ENCODE measurements around the gene ZNF598. TPM values are rescaled to one million over a fixed set of nuclear protein-coding genes. Genes with fewer than 3 reads are reported as not detected.
A peak's percentile ranks its signal among the peaks of the same experiment; 100 is the strongest.
"Not testable (repeated sequence)": the region's sequence is repeated elsewhere in the genome, so short reads cannot be mapped to it uniquely, and the experiment has no call there.

The ZNF598 gene
- polyA plus RNA-seq, 4 donors = 26.7 to 51.9 (median 29.7) TPM

DNA sequence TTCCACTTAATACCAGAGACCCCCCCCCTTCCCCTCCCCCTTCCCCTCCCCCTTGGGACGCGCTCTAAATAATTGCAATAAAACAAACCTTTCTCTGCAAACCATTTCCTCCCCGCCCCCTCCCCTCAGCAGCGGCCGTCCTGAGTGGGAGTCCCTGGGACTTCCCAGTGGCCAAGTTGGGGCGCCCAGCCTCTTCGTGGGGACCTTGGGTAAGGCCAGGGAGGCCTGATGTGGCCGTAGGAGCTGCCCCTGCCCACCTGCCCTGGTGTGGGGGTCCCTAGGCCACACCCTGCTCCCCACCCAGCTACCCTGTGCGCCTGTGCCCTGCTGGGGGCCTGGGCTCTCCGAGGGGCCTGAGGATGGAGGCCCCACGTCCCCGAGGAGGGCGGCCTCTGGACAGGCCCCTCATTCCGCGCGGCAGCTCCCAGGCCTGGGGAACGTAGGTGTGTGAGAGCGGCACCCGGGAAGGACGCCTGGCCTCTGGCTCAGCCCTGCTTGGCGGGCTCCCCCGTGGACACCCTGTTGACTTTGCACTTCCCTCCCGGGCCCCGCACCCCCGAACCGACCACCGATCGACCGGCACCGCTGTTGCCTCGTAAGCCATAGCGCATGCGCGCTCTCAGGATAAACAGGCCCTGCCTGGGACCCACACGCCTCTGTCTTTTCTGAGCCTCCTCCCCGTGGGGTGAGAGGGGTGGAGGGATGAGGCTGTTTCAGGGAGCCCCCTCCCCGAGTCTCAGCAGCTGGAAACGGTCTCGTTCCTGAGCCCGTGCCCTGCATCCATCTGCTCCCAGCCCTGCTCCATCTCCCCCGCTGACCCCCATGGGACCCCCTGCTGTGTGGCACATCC, 29.0 kb upstream of the ZNF598 start:
- no peaks in the 10 kb centered on the region for H3K27me3 ChIP-seq (ENCODE audit: control insufficient read depth in 3 of 3, insufficient read depth in 3 of 3, low read length in 3 of 3)
- no peak overlapping the region for H3K4me3 ChIP-seq (ENCODE audit: low read depth in 1 of 3, low read length in 3 of 3)
- H3K36me3 ChIP-seq (ENCODE audit: control insufficient read depth in 3 of 3, insufficient read depth in 2 of 3, low read depth in 1 of 3, low read length in 3 of 3) = peaks cover 0 to 80% (median 0%) of the 10 kb centered on the region in 3 donors
- FAIRE-seq (no peak), DNase-seq (no peak)
- peaks cover 0 to 75% (median 0%) of the 10 kb centered on the region in 3 donors for H3K4me1 ChIP-seq (ENCODE audit: control insufficient read depth in 3 of 3, insufficient read depth in 2 of 3, low read depth in 1 of 3, low read length in 2 of 3)
- WGBS, 3 donors = 65 to 77% (median 75%) methylated on average over 38 to 41 of the region's 41 CpGs
- no peaks in the 10 kb centered on the region for H3K9me3 ChIP-seq (ENCODE audit: control insufficient read depth in 2 of 2, insufficient read depth in 1 of 2, low read depth in 1 of 2, low read length in 1 of 2)
- H3K27ac ChIP-seq (ENCODE audit: low read depth in 1 of 3, low read length in 2 of 3) = peak overlapping the region; percentile 50 to 91 (median 87)

DNA sequence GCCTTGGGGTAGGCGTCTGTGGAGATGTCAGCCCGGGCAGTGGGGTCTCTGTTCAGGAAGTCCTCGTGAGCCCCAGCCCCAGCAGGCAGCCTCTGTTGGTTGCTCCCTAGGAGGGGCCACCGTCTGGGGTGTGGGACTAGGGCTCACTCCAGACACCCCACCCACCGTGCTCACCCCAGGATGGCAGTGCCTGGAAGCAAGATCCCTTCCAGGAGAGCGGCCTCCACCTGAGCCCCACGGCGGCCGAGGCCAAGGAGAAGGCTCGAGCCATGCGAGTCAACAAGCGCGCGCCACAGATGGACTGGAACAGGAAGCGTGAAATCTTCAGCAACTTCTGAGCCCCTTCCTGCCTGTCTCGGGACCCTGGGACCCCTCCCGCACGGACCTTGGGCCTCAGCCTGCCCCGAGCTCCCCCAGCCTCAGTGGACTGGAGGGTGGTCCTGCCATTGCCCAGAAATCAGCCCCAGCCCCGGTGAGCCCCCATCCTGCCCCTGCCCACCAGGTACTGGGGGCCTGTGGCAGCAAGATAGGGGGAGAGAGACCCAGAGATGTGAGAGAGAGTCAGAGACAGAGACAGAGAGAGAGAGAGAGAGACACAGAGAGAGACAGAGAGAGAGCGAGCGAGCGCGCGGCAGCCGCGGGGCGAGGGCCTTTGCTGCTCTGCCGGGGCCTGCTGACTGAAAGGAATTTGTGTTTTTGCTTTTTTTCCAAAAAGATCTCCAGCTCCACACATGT, 28.2 kb upstream of the ZNF598 start:
- FAIRE-seq (no peak), DNase-seq (no peak)
- Histone ChIP-seq H3K9me3 (ENCODE audit: control insufficient read depth in 2 of 2, insufficient read depth in 1 of 2, low read depth in 1 of 2, low read length in 1 of 2) (no peaks in the 10 kb centered on the region), H3K27me3 (ENCODE audit: control insufficient read depth in 3 of 3, insufficient read depth in 3 of 3, low read length in 3 of 3) (no peaks in the 10 kb centered on the region), H3K4me3 (ENCODE audit: low read depth in 1 of 3, low read length in 3 of 3) (no peak overlapping the region), H3K36me3 (ENCODE audit: control insufficient read depth in 3 of 3, insufficient read depth in 2 of 3, low read depth in 1 of 3, low read length in 3 of 3) (peaks cover 0 to 78% (median 0%) of the 10 kb centered on the region in 3 donors), H3K27ac (ENCODE audit: low read depth in 1 of 3, low read length in 2 of 3) (peak overlapping the region in 2 of 3 donors; percentile 81 to 87), H3K4me1 (ENCODE audit: control insufficient read depth in 3 of 3, insufficient read depth in 2 of 3, low read depth in 1 of 3, low read length in 2 of 3) (peaks cover 0 to 81% (median 0%) of the 10 kb centered on the region in 3 donors)
- whole genome bisulfite sequencing, 3 donors = 72 to 91% (median 82%) methylated on average over 29 of the region's 29 CpGs

DNA sequence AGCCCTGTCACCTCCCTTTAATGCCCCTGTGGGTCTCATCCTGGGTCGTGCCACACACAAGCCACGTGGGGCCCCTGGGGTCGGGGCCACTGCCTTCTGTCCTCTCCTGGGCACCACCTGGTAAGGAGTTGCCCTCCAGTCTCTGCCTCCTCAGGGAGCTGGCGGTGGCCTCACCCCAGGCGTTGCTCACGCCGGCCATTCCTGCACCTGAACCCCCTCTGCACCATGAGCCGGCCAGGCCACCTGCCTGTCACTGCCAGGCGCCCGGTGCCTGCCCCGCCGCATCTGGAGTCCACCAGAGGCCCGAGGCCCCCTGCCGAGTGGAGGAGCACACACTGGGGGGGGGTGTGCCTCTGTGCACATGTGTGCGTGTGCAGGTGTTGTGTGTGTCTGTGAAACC, 27.5 kb upstream of the ZNF598 start:
- H3K27ac ChIP-seq (ENCODE audit: low read depth in 1 of 3, low read length in 2 of 3) = peak overlapping the region in 2 of 3 donors; percentile 81 to 87
- H3K27me3 ChIP-seq (ENCODE audit: control insufficient read depth in 3 of 3, insufficient read depth in 3 of 3, low read length in 3 of 3) = no peaks in the 10 kb centered on the region
- DNase-seq (no peak), FAIRE-seq (no peak)
- H3K4me1 ChIP-seq (ENCODE audit: control insufficient read depth in 3 of 3, insufficient read depth in 2 of 3, low read depth in 1 of 3, low read length in 2 of 3) = peaks cover 0 to 76% (median 0%) of the 10 kb centered on the region in 3 donors
- no peaks in the 10 kb centered on the region for H3K9me3 ChIP-seq (ENCODE audit: control insufficient read depth in 2 of 2, insufficient read depth in 1 of 2, low read depth in 1 of 2, low read length in 1 of 2)
- 84 to 87% (median 84%) methylated on average over 12 to 15 of the region's 15 CpGs for WGBS, 3 donors
- no peak overlapping the region for H3K4me3 ChIP-seq (ENCODE audit: low read depth in 1 of 3, low read length in 3 of 3)
- peaks cover 0 to 79% (median 0%) of the 10 kb centered on the region in 3 donors for H3K36me3 ChIP-seq (ENCODE audit: control insufficient read depth in 3 of 3, insufficient read depth in 2 of 3, low read depth in 1 of 3, low read length in 3 of 3)

GRCh38 chr16:2036200-2036966, 26.8 kb upstream of the ZNF598 start:
- DNase-seq = no peak
- no peaks in the 10 kb centered on the region for H3K27me3 ChIP-seq (ENCODE audit: control insufficient read depth in 3 of 3, insufficient read depth in 3 of 3, low read length in 3 of 3)
- 80 to 84% (median 83%) methylated on average over 42 to 47 of the region's 47 CpGs for WGBS, 3 donors
- H3K9me3 ChIP-seq (ENCODE audit: control insufficient read depth in 2 of 2, insufficient read depth in 1 of 2, low read depth in 1 of 2, low read length in 1 of 2) = no peaks in the 10 kb centered on the region
- no peak overlapping the region for H3K4me3 ChIP-seq (ENCODE audit: low read depth in 1 of 3, low read length in 3 of 3)
- no peak for FAIRE-seq
- H3K36me3 ChIP-seq (ENCODE audit: control insufficient read depth in 3 of 3, insufficient read depth in 2 of 3, low read depth in 1 of 3, low read length in 3 of 3) = peaks cover 0 to 79% (median 0%) of the 10 kb centered on the region in 3 donors
- peak overlapping the region; percentile 2 to 87 (median 81) for H3K27ac ChIP-seq (ENCODE audit: low read depth in 1 of 3, low read length in 2 of 3)
- peaks cover 0 to 72% (median 0%) of the 10 kb centered on the region in 3 donors for H3K4me1 ChIP-seq (ENCODE audit: control insufficient read depth in 3 of 3, insufficient read depth in 2 of 3, low read depth in 1 of 3, low read length in 2 of 3)

GRCh38 chr16:2035431-2036199, 26.0 kb upstream of the ZNF598 start:
- DNase-seq (peak in 1 of 2 donors; percentile 61), FAIRE-seq (no peak)
- H3K9me3 ChIP-seq (ENCODE audit: control insufficient read depth in 2 of 2, insufficient read depth in 1 of 2, low read depth in 1 of 2, low read length in 1 of 2) = no peaks in the 10 kb centered on the region
- no peak overlapping the region for H3K4me3 ChIP-seq (ENCODE audit: low read depth in 1 of 3, low read length in 3 of 3)
- WGBS, 3 donors = 44 to 58% (median 46%) methylated on average over 33 to 34 of the region's 34 CpGs
- peak overlapping the region; percentile 16 to 87 (median 81) for H3K27ac ChIP-seq (ENCODE audit: low read depth in 1 of 3, low read length in 2 of 3)
- no peaks in the 10 kb centered on the region for H3K27me3 ChIP-seq (ENCODE audit: control insufficient read depth in 3 of 3, insufficient read depth in 3 of 3, low read length in 3 of 3)
- H3K4me1 ChIP-seq (ENCODE audit: control insufficient read depth in 3 of 3, insufficient read depth in 2 of 3, low read depth in 1 of 3, low read length in 2 of 3) = peaks cover 0 to 66% (median 0%) of the 10 kb centered on the region in 3 donors
- peaks cover 0 to 80% (median 0%) of the 10 kb centered on the region in 3 donors for H3K36me3 ChIP-seq (ENCODE audit: control insufficient read depth in 3 of 3, insufficient read depth in 2 of 3, low read depth in 1 of 3, low read length in 3 of 3)

GRCh38 chr16:2034696-2035430, 25.2 kb upstream of the ZNF598 start:
- FAIRE-seq (no peak), DNase-seq (no peak)
- peaks cover 0 to 79% (median 0%) of the 10 kb centered on the region in 3 donors for H3K36me3 ChIP-seq (ENCODE audit: control insufficient read depth in 3 of 3, insufficient read depth in 2 of 3, low read depth in 1 of 3, low read length in 3 of 3)
- no peaks in the 10 kb centered on the region for H3K27me3 ChIP-seq (ENCODE audit: control insufficient read depth in 3 of 3, insufficient read depth in 3 of 3, low read length in 3 of 3)
- no peak overlapping the region for H3K4me3 ChIP-seq (ENCODE audit: low read depth in 1 of 3, low read length in 3 of 3)
- no peaks in the 10 kb centered on the region for H3K9me3 ChIP-seq (ENCODE audit: control insufficient read depth in 2 of 2, insufficient read depth in 1 of 2, low read depth in 1 of 2, low read length in 1 of 2)
- H3K27ac ChIP-seq (ENCODE audit: low read depth in 1 of 3, low read length in 2 of 3) = peak overlapping the region; percentile 16 to 87 (median 81)
- peaks cover 0 to 58% (median 0%) of the 10 kb centered on the region in 3 donors for H3K4me1 ChIP-seq (ENCODE audit: control insufficient read depth in 3 of 3, insufficient read depth in 2 of 3, low read depth in 1 of 3, low read length in 2 of 3)
- 71 to 85% (median 82%) methylated on average over 13 to 17 of the region's 17 CpGs for WGBS, 3 donors

DNA sequence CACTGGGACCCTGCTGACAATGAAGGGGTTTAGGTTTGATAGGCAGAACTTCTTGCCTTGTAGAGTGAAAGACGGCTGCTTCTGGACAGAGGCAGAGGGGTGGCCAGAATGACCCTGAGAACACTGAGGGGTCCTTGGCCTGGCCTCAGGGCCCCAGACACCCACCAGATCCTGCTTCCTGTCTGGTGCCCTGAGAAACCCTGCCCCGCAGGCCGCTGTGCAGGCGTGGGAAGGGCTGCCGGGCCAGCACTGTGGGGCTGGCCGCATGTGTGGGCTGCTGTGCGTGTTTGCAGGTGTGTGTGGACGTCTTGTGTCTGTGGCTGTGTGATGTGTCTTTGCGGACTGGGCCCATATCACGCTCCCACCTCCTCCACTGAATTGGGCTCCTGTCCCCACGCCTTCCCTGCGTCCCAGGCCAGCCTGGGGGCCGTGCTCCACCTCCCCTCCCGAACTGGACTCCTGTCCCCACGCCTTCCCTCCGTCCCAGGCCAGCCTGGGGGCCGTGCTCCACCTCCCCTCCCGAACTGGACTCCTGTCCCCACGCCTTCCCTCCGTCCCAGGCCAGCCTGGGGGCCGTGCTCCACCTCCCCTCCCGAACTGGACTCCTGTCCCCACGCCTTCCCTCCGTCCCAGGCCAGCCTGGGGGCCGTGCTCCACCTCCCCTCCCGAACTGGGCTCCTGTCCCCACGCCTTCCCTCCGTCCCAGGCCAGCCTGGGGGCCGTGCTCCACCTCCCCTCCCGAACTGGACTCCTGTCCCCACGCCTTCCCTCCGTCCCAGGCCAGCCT, 24.5 kb upstream of the ZNF598 start:
- FAIRE-seq; H3K9me3 ChIP-seq (ENCODE audit: control insufficient read depth in 2 of 2, insufficient read depth in 1 of 2, low read depth in 1 of 2, low read length in 1 of 2); H3K27me3 ChIP-seq (ENCODE audit: control insufficient read depth in 3 of 3, insufficient read depth in 3 of 3, low read length in 3 of 3): not testable (repeated sequence)
- H3K36me3 ChIP-seq (ENCODE audit: control insufficient read depth in 3 of 3, insufficient read depth in 2 of 3, low read depth in 1 of 3, low read length in 3 of 3) = peaks cover 0 to 78% (median 0%) of the 10 kb centered on the region in 3 donors
- H3K27ac ChIP-seq (ENCODE audit: low read depth in 1 of 3, low read length in 2 of 3) = peak overlapping the region in 2 of 3 donors; percentile 72 to 88
- DNase-seq = peak in 1 of 2 donors; percentile 5
- H3K4me1 ChIP-seq (ENCODE audit: control insufficient read depth in 3 of 3, insufficient read depth in 2 of 3, low read depth in 1 of 3, low read length in 2 of 3) = peaks cover 0 to 51% (median 0%) of the 10 kb centered on the region in 3 donors
- 66 to 90% (median 72%) methylated on average over 11 to 16 of the region's 32 CpGs for WGBS, 3 donors
- H3K4me3 ChIP-seq (ENCODE audit: low read depth in 1 of 3, low read length in 3 of 3) = peak overlapping the region in 1 of 3 donors; percentile 13

All from small intestine (tissue), 7 donors.